GM18520 (cell line): ENCODE measurements around the gene GALNT9.
"Not testable (repeated sequence)": the region's sequence is repeated elsewhere in the genome, so short reads cannot be mapped to it uniquely, and the experiment has no call there.

Experiments used
- ATAC-seq: cut with Tn5 transposase; IDR thresholded peaks from one replicate; pipeline ENCODE4 v1.9.1; 2021; ENCODE audit not compliant: unreplicated experiment

The GALNT9 gene

DNA sequence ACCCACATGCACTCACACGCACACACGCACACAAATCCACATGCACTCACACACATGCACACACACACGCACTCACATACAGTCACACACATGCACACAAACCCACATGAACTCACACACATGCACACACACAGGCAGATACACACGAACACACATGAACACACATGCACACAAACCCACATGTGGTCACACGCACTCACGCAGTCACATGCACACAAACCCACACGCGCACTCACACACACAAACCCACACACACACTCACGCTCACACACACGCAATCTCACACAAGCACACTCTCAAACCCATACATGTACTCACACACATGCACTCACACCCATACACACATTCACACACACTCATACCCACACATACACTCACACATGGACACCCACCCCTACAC lies 61.5 kb downstream of the GALNT9 start:
- ATAC-seq: no peak

DNA sequence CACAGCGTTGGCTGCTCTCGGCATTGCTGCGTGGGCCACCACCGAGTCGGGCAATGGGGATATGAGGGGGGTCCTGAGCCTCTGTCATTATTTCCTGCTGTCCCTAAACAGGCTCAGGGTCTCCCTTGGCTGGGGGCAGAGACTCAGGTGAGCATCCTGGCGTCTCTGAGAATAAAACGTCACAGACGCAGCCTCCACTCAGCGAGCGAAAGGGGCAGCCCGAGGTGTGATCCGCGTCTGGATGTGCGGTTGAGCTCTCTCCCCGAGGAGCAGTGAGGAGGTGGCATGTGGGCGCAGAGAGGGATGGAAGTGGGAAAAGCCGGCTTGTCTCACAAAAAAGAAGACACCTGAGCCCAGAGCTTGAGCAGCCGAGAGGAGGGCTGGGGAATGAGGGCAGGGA lies 62.6 kb downstream of the GALNT9 start:
- no peak for ATAC-seq

DNA sequence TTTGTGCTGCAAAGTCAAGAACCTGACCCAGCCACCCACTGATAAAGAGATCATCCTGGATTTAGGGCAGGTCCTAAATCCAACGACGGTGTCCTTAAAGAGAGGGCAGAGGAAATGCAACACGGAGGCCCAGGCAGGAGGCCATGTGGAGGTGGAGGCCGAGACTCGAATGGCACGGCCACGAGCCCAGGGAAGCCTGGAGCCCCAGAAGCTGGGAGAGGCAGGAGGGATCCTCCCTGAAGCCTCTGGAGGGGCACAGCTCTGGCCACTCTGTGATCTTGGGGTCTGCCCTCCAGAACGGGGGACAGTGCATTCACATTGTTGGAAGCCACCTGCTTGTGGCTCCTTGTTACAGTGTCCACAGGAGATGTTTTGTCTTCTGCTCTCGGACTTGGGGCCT lies 63.0 kb downstream of the GALNT9 start:
- no peak for ATAC-seq

DNA sequence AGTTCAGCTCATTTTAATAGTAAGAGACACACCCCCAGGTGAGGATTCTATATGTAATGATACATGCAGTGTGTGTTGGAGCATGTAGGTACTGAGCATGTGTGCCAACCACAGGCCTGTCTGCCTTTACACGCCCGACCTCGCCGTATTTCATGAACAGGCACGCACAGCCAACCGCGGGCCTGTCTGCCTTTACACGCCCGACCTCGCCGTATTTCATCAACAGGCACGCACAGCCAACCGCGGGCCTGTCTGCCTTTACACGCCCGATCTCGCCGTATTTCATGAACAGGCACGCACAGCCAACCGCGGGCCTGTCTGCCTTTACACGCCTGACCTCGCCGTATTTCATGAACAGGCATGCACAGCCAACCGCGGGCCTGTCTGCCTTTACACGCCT lies 63.6 kb downstream of the GALNT9 start:
- not testable (repeated sequence) for ATAC-seq

DNA sequence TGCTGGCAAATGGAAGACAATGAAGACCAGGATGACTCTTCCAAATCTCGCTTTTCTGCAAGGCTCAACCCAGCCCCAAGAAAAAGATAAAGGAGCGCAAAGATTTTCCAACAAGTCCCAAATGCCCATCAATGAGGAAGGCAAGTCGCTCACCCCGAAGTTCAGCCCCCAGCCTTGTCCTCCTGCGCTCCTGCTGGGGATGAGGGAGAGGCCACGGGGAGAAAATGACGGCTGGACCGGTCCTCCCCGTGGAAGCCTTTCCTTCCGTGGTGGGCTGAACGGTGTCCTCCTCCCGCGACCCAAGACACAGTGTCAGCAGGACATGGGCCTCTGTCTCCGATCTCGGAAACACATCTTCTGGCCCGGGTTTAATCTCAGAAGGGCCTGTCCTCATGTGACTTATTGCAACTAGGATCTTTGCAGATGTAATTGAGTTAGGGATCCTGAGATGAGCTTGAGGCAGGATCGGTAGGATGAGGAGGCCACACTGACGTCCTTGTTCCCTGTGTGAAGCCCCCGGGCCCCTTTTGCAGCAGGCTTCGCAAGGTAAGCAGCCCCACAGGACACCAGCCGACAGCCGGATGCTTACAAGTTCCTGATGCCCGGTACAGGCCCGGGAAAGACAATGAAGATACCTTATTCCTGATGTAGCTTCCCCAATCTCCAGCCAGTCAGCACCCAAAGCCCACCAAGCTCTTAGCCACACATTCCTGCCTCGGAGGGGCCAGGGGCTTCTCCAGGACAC lies 64.2 kb downstream of the GALNT9 start:
- no peak for ATAC-seq

DNA sequence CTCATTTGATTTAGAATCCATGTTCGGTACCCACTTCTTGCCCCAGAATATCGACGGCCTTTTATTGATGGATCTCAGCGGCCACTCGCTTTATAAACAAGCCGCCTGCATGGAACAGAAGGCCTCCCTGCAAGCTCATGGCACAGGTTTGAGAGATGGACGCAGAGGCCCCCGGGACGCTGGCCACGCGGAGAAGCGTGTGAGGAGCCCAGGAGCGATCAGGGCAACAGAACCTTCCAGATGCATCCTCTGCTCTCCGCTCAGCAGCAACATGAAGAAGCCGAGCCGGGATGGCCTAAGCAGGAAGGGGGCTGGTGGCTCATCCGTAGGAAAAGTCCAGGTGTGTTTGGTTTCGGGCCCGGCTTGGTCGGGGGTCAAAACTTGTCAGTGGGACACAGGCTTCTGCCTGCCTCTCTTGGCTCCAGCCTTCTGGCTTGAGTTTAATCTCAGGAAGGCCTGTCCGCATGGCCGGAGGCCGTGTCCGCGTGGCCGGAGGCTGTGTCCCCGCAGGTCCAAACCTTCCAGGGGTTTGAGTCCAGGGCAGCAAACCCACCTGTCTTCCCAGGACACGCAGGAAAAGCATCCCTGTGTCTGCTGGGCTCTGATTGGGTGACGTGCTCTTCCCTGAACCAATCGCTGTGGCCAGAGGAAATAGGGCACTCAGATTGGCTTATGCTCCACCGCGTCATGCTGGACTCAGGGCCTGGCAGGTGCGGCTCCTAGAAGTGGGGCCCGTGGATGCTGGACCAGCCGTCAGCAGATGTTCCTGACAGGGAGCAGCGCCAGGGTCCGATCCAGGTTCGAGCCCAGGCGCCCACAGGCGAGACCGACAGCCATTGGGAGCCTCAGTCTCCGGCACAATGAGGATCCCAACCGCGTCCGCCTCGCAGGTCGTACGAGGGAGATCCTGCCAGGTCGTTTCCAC lies 65.0 kb downstream of the GALNT9 start:
- ATAC-seq: no peak

DNA sequence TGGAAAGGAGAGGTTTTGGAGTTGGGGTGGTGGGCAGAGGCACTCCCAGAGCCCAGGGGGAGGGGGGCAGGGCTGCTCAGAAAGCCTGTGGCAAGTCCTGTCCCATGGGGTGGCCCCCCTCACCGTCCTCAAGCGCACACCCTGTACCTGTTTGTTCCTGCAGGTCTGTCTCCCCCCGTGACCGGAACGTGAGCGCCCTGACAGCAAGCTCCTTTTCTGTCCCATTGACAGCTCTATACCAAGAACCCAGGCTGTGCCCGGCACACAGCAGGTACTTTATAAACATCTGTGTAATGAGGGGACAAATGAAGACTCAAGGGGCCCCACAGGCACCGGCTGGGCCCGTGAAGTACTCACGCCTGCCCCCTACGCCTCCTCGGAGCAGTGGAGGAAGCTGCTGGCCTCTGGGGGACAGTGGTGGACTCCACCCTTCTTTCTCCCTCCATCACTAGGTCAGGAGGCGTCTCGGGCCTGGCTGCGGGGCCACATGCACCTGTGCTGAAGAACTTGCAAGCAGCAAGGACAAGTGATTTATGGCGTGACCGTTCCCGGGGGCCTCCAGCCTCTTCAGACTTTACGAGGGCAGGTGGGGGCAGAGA lies 65.8 kb downstream of the GALNT9 start:
- ATAC-seq: no peak

DNA sequence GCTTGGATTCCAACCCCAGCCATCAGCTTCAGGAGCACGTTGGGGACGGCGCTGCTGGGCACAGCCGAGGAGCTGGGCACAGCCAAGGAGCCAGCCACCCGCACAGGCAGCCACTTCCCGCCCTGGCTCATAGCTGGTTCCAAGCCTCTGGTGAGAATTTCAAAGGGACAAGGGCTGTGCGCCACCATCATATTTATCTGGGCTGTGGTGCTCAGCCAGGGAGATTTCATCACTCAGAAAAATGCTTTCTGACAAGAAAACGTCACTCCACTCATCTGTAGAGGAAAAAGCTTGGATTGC lies 66.4 kb downstream of the GALNT9 start:
- no peak for ATAC-seq

DNA sequence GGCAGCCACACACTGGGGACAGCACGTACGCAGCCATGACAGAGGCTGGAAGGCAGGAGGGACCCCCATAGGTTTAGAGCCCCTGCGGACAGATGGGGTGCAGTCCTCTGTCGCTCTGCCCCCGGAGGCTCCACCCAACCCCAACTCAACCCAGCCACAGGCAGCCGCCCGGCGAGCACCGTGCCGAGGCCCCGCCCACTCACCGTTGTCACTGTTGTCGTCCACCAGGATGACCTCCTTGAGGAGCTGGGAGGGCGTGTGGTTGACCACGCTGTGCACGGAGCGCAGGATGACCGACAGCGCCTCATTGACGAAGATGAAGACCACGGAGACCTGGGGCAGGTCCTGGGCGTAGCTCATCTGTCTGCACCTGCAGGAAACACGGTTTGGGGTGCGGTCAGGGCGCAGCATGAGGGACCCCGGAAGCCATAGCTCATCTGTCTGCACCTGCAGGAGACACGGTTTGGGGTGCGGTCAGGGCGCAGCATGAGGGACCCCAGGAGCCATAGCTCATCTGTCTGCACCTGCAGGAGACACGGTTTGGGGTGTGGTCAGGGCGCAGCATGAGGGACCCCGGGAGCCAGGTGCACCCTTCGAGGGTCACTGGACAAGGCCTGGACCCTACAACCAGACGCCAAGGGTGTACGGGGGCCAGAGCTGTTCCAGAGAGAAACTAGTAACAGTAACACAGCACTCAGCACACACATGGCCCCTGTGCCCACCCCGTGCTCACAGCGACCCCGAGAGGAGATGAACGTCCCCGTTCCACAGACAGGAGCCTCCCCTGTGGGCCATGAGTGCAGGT lies 66.9 kb downstream of the GALNT9 start:
- ATAC-seq: no peak

DNA sequence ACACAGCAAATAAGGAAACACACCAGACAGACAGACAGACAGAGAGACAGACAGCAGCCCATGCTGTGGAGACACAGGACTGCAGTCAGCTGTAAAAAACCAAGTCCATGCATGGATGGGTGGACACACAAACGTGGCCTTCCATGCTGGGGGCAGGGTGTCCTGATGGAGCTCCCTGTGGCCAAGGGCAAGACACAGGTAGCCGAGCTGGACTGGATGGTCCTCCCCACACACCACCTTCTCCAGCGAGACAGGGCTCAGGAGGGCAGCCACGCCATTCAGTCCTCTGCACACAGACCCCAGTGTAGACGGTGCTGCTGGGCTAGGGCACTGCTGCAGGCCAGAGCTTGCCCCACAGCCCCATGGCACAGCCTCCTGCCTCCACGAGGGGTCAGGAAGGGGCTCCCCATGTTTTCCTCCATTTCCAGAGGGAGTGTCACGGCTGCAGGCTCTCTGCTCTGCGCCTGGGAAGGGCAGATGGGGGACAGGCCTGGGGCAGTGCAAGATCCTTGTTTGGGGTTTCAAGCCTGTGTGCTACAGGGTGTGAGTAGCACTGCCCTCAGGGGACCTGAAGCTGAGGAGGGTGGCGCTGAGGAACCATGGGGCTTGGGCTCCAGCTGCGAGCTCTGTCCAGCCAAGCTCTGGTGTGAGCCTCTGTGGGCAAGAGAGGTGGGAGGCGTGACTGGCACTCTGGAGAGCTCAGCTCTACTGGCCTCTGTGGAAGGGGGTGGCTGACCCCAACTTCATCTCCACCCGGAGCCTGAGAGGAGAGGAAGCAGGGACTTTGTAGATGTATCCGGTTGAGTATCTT lies 67.9 kb downstream of the GALNT9 start:
- no peak for ATAC-seq

DNA sequence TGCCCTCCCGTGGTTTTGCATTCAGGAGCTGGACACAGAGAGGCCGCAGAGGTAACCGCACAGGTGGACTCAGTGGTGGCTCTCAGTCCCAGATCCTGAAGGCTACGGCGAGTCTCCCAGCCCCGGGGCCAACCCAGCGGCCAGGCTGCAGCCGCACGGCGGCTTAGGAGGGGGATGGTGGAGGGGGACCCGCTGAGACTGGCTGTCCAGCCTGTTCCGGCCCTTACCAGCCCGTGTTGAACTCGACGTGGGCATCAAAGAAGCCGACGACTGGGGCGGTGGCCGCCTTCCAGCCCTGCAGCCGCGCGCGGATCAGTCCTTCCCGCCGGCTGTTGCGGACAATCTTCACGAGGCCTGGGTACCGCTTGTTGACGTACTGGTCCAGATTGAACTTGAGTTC lies 68.7 kb downstream of the GALNT9 start:
- ATAC-seq: no peak

DNA sequence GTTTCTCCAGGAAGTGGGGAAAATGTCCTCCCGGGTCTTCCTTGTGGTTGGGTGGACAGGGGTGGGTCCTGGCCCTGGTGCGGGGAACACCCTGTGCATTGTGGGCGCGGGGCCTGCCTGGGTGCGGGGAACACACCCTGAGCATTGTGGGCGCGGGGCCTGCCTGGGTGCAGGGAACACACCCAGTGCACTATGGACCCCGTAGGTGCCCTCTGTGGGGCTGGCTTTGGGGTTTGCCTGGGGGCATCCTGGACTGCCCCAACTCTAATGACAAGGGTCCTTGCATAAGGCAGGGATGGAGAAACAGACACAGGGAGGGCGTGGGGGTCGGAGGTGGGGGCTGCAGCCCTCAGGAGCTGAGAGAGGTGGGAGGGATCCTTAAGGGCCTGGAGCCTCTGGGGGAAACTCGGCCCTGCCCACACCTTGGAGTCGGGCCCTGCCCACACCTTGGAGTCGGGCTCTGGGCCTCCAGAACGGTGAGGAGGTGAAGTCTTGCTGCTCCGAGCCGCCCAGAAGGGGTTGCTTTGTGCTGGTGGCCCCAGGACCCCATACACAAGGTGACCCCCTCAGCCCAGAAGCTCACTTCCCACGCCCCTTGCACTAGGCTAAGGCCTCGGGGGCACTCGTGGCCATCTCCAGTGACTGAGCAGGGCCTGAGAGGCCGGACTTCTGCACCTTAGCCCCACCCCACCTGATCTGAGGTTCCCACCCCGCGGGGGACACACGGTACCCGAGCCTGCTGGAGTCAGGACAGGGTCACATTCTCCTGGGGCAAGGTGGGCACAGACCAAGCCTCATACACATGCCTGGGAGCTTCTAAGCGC lies 69.3 kb downstream of the GALNT9 start:
- no peak for ATAC-seq

DNA sequence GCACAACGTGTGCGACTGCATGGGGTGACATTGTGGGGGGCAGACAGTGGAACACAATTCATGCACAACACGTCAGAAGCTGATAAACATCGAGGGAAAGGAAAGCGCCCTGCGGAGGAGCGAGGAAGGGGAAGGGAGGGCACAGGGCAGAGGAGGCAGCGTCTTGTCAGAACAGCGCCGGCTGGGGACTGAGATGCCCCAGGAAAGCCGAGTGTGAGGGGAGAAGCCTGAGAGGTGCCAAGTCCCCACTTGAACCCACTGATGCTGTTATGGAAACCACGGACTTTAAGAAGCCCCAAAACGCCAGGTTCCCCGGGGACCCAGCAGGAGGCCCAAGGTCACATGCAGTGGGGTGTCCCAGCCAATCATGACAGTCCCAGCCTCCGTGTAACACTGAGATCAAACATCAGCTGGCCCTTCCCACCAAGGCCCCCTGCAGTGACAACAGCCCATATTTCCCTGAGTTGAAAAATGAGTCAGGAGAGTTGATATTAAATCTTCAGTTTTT lies 70.0 kb downstream of the GALNT9 start:
- no peak for ATAC-seq

DNA sequence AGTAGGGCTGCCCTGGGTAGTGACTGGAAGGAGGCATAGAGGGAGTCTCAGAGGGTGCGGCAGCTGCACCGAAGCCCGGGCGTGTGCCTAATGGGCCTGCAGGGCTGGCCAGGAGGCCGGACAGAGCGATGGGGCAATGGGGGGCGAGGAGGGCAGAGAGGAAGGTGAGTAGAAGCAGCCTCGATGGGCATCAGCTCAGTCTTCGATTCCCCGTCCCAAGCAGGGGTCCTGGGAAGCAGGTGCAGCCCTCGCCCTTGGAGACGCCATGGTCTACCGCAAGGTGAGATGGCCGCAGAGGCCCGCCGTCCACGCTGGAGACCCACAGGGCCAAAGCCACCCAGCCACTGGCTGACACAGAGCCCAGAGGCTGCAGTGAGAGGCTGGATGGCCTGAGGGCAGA lies 70.8 kb downstream of the GALNT9 start:
- ATAC-seq: no peak

DNA sequence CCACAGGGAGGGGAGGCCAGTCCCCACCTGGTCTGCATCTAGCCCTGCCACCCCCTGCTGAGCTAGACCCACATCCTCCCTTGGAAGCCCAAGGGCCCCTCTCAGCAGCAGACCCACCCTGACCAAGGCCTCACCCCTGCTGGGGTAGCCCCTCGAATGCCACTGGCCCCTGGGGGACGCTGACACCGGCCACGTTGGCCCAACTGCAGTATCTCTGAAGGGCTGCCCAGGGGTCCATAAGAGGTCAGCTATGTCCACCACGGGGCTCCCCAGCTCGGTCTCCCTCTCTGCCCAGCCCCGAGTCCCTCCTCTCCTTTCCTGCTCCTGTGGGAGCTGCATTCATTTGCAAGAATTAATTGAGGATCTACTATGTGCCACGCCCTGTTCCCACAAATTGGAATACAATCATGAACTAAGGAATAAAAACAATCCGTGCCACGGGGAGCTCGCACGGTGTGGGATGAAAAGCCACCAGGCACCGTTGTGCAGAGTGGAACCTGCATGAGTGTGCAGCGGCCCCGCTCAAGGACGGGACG lies 71.4 kb downstream of the GALNT9 start:
- ATAC-seq: no peak

DNA sequence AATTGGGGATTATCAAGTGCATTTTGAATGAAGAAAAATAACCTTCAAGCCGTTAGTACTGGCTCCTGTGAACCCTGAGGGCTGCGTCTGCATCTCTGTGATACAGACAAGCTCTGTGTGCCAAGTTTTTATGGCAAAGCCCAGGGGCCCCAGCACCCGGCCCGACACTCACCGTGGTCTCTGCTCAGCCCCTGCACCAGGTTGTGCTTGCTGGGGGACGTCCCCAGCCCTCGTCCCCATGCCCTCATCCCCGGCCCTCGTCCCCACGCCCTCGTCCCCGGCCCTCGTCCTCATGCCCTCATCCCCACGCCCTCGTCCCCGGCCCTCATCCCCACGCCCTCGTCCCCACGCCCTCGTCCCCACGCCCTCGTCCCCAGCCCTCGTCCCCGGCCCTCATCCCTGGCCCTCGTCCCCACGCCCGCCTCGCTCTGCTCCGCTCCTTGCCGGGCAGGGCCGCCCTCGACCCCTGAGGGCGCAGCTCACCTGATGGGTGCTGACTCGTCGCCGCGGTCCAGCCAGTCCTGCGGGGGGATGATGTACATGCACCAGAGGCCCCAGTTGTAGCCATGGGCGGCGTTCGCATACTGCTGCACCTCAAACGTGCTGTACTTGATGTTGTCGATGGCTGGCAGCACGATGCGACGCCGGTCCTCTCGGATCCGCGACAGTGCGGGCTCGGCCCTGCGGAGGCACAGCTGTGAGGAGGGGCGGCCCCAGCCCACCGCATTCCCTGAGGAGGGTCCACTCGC lies 72.0 kb downstream of the GALNT9 start:
- ATAC-seq: no peak

DNA sequence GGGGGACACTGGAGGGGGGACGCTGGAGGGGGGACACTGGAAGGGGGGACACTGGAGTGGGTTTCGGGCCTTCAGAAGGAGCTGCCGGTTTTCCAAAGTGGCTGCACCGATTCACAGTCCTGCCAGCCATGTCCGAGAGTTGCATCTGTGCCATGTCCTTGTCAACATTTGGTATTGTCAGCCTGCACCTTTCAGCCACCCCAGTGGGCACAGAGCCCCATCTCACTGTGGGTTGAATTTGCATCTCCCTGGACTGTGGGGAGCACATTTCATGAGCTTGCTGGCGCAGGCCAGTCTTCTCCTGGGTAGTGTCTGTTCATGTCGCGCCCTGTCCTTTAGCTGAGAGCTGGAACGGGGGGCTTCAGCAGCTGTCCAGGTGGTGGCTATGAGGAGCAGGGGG lies 72.7 kb downstream of the GALNT9 start:
- ATAC-seq: no peak

DNA sequence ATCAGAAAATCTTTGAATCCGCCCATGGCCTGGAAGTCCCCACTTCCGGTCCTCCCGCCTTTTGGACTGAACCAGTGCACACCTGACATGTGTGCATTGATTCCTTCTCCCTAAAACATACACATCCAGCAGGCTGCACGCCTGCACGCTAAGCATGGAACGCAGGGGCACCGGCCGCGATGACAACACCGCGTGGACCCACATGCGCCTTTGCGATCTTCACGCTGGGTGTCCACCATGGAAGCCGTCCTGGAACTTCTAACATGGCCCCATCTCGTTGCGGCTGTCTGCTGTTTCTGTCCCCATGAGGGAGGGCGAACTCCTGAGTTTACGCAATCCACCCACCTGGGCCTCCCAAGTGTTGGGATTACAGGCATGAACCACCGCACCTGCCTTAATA lies 73.7 kb downstream of the GALNT9 start:
- no peak for ATAC-seq
